ENCODE measurements around the gene HOXD13.

Gene HOXD13

GRCh38 chr2:176106581-176107539, 14.3 kb downstream of the HOXD13 start, which contains the start of gene HOXD11:
TSS of gene HOXD11 (plus strand) at chr2:176107280. CDS start at chr2:176107356, 76 bp downstream.
- Histone ChIP-seq H3K4ac (ENCODE audit: low read depth, low read length) (no peak within 1 kb of the TSS), H3K27me3 (ENCODE audit: insufficient read depth, low read length) (peaks cover 76% of the 10 kb centered on the region), H4K8ac (ENCODE audit: low read depth, low read length) (no peak within 1 kb of the TSS), H4K12ac (ENCODE audit: low read depth, low read length) (no peak within 1 kb of the TSS), H3K4me2 (ENCODE audit: low read length) (peak within 1 kb of the TSS; percentile 60), H4K91ac (ENCODE audit: low read depth, low read length) (no peak within 1 kb of the TSS), H3K4me1 (ENCODE audit: control insufficient read depth in 1 of 2, insufficient read depth in 2 of 2, low read length in 2 of 2) (peaks cover 7 to 13% of the 10 kb centered on the region in 2 experiments), H3K14ac (ENCODE audit: low read length) (no peak within 1 kb of the TSS), H3K4me3 (ENCODE audit: low read depth, low read length) (peak within 1 kb of the TSS; percentile 60), H2AFZ (ENCODE audit: insufficient read depth, low read length, poor library complexity) (no peak within 1 kb of the TSS), H3K79me2 (ENCODE audit: control insufficient read depth, insufficient read depth, low read length, poor library complexity) (no peaks in the 10 kb centered on the region), H3K79me1 (ENCODE audit: low read length) (peaks cover 4% of the 10 kb centered on the region), H2BK5ac (ENCODE audit: low read depth, low read length, poor library complexity) (no peak within 1 kb of the TSS), H2BK12ac (ENCODE audit: low read length) (no peak within 1 kb of the TSS), H3K36me3 (ENCODE audit: control insufficient read depth in 1 of 2, insufficient read depth in 2 of 2, low read length in 2 of 2) (no peaks in the 10 kb centered on the region), H3K18ac (ENCODE audit: low read length) (no peak within 1 kb of the TSS), H3K9ac (ENCODE audit: low read length) (no peak within 1 kb of the TSS), H3K9me3 (ENCODE audit: insufficient read depth, low read depth, low read length) (peaks cover 8% of the 10 kb centered on the region), H2AK5ac (ENCODE audit: low read length) (no peak within 1 kb of the TSS), H3K23ac (ENCODE audit: low read length) (no peak within 1 kb of the TSS), H3K27ac (ENCODE audit: low read depth, low read length) (no peak within 1 kb of the TSS), H2BK120ac (ENCODE audit: insufficient read depth, low read length, poor library complexity) (no peak within 1 kb of the TSS)
- DNase-seq, result peak; percentile 15 to 51
- WGBS (ENCODE audit: extremely low coverage, insufficient coverage, insufficient read length), result no CpG with 5 or more reads among the region's 85 CpGs

- H3K4me2 ChIP-seq (ENCODE audit: low read length), result peak overlapping the region; percentile 44
- WGBS (ENCODE audit: extremely low coverage, insufficient coverage, insufficient read length), result no CpG with 5 or more reads among the region's 59 CpGs
- no peak overlapping the region for H2BK120ac ChIP-seq (ENCODE audit: insufficient read depth, low read length, poor library complexity)
- H3K9ac ChIP-seq (ENCODE audit: low read length), result no peak overlapping the region
- H3K4ac ChIP-seq (ENCODE audit: low read depth, low read length), result no peak overlapping the region
- H4K91ac ChIP-seq (ENCODE audit: low read depth, low read length), result no peak overlapping the region
- H2AFZ ChIP-seq (ENCODE audit: insufficient read depth, low read length, poor library complexity), result no peak overlapping the region
- no peak overlapping the region for H3K23ac ChIP-seq (ENCODE audit: low read length)
- H2BK5ac ChIP-seq (ENCODE audit: low read depth, low read length, poor library complexity), result no peak overlapping the region
- no peaks in the 10 kb centered on the region for H3K36me3 ChIP-seq (ENCODE audit: control insufficient read depth in 1 of 2, insufficient read depth in 2 of 2, low read length in 2 of 2)
- no peak overlapping the region for H2BK12ac ChIP-seq (ENCODE audit: low read length)
- H3K79me2 ChIP-seq (ENCODE audit: control insufficient read depth, insufficient read depth, low read length, poor library complexity), result no peaks in the 10 kb centered on the region
- H2AK5ac ChIP-seq (ENCODE audit: low read length), result no peak overlapping the region
- H3K18ac ChIP-seq (ENCODE audit: low read length), result no peak overlapping the region
- peaks cover 7 to 13% of the 10 kb centered on the region in 2 experiments for H3K4me1 ChIP-seq (ENCODE audit: control insufficient read depth in 1 of 2, insufficient read depth in 2 of 2, low read length in 2 of 2)
- no peak overlapping the region for H3K14ac ChIP-seq (ENCODE audit: low read length)
- H3K27me3 ChIP-seq (ENCODE audit: insufficient read depth, low read length), result peaks cover 78% of the 10 kb centered on the region
- no peak overlapping the region for H4K12ac ChIP-seq (ENCODE audit: low read depth, low read length)
- no peak for DNase-seq
- H3K27ac ChIP-seq (ENCODE audit: low read depth, low read length), result no peak overlapping the region
- peaks cover 4% of the 10 kb centered on the region for H3K79me1 ChIP-seq (ENCODE audit: low read length)
- peaks cover 14% of the 10 kb centered on the region for H3K9me3 ChIP-seq (ENCODE audit: insufficient read depth, low read depth, low read length)
- no peak overlapping the region for H4K8ac ChIP-seq (ENCODE audit: low read depth, low read length)
- H3K4me3 ChIP-seq (ENCODE audit: low read depth, low read length), result no peak overlapping the region
Measured at GRCh38 chr2:176107731-176108181, 15.2 kb downstream of the HOXD13 start.

- Histone ChIP-seq H3K27me3 (ENCODE audit: insufficient read depth, low read length) (peaks cover 81% of the 10 kb centered on the region), H3K9ac (ENCODE audit: low read length) (no peak overlapping the region), H3K23ac (ENCODE audit: low read length) (no peak overlapping the region), H3K4me3 (ENCODE audit: low read depth, low read length) (no peak overlapping the region), H2BK12ac (ENCODE audit: low read length) (no peak overlapping the region), H3K4me1 (ENCODE audit: control insufficient read depth in 1 of 2, insufficient read depth in 2 of 2, low read length in 2 of 2) (peaks cover 7 to 10% of the 10 kb centered on the region in 2 experiments), H4K91ac (ENCODE audit: low read depth, low read length) (no peak overlapping the region), H3K9me3 (ENCODE audit: insufficient read depth, low read depth, low read length) (peaks cover 15% of the 10 kb centered on the region), H4K8ac (ENCODE audit: low read depth, low read length) (no peak overlapping the region), H3K4ac (ENCODE audit: low read depth, low read length) (no peak overlapping the region), H2AFZ (ENCODE audit: insufficient read depth, low read length, poor library complexity) (no peak overlapping the region), H3K18ac (ENCODE audit: low read length) (no peak overlapping the region), H4K12ac (ENCODE audit: low read depth, low read length) (no peak overlapping the region), H2BK5ac (ENCODE audit: low read depth, low read length, poor library complexity) (no peak overlapping the region), H3K14ac (ENCODE audit: low read length) (no peak overlapping the region), H3K4me2 (ENCODE audit: low read length) (no peak overlapping the region), H3K79me1 (ENCODE audit: low read length) (peaks cover 4% of the 10 kb centered on the region), H3K79me2 (ENCODE audit: control insufficient read depth, insufficient read depth, low read length, poor library complexity) (no peaks in the 10 kb centered on the region), H3K36me3 (ENCODE audit: control insufficient read depth in 1 of 2, insufficient read depth in 2 of 2, low read length in 2 of 2) (no peaks in the 10 kb centered on the region), H2BK120ac (ENCODE audit: insufficient read depth, low read length, poor library complexity) (no peak overlapping the region), H2AK5ac (ENCODE audit: low read length) (no peak overlapping the region), H3K27ac (ENCODE audit: low read depth, low read length) (no peak overlapping the region)
- no CpG with 5 or more reads among the region's 26 CpGs for WGBS (ENCODE audit: extremely low coverage, insufficient coverage, insufficient read length)
- no peak for DNase-seq
Measured at GRCh38 chr2:176109192-176109901, 16.8 kb downstream of the HOXD13 start.

GRCh38 chr2:176109946-176110345, 17.4 kb downstream of the HOXD13 start:
- Histone ChIP-seq H3K9ac (ENCODE audit: low read length) (no peak overlapping the region), H2AFZ (ENCODE audit: insufficient read depth, low read length, poor library complexity) (no peak overlapping the region), H2BK120ac (ENCODE audit: insufficient read depth, low read length, poor library complexity) (no peak overlapping the region), H2BK5ac (ENCODE audit: low read depth, low read length, poor library complexity) (no peak overlapping the region), H3K79me2 (ENCODE audit: control insufficient read depth, insufficient read depth, low read length, poor library complexity) (no peaks in the 10 kb centered on the region), H3K4me1 (ENCODE audit: control insufficient read depth in 1 of 2, insufficient read depth in 2 of 2, low read length in 2 of 2) (peaks cover 7% of the 10 kb centered on the region in 2 experiments), H3K27me3 (ENCODE audit: insufficient read depth, low read length) (peaks cover 81% of the 10 kb centered on the region), H2BK12ac (ENCODE audit: low read length) (no peak overlapping the region), H3K4me3 (ENCODE audit: low read depth, low read length) (no peak overlapping the region), H4K91ac (ENCODE audit: low read depth, low read length) (no peak overlapping the region), H3K4me2 (ENCODE audit: low read length) (no peak overlapping the region), H3K79me1 (ENCODE audit: low read length) (no peaks in the 10 kb centered on the region), H2AK5ac (ENCODE audit: low read length) (no peak overlapping the region), H3K4ac (ENCODE audit: low read depth, low read length) (no peak overlapping the region), H3K18ac (ENCODE audit: low read length) (no peak overlapping the region), H3K23ac (ENCODE audit: low read length) (no peak overlapping the region), H3K14ac (ENCODE audit: low read length) (no peak overlapping the region), H3K27ac (ENCODE audit: low read depth, low read length) (no peak overlapping the region), H4K12ac (ENCODE audit: low read depth, low read length) (no peak overlapping the region), H4K8ac (ENCODE audit: low read depth, low read length) (no peak overlapping the region), H3K36me3 (ENCODE audit: control insufficient read depth in 1 of 2, insufficient read depth in 2 of 2, low read length in 2 of 2) (no peaks in the 10 kb centered on the region), H3K9me3 (ENCODE audit: insufficient read depth, low read depth, low read length) (peaks cover 15% of the 10 kb centered on the region)
- DNase-seq, result no peak
- WGBS (ENCODE audit: extremely low coverage, insufficient coverage, insufficient read length), result no CpG with 5 or more reads among the region's 4 CpGs
